Ramos (cell line): ENCODE measurements around the gene FAM20A.

Source experiments
- in situ Hi-C: fragments of 300-500 bp; cut with MboI; formaldehyde crosslinking; loops from one replicate; pipeline ENCODE4 v1.14.3; 2022; ENCODE audit warnings: low sequenced_read_pairs; ENCODE audit not compliant: unreplicated experiment

The FAM20A gene

GRCh38 chr17:68611353-68612208, 10.4 kb upstream of the FAM20A start:
- in situ Hi-C loops: no loop called here

- in situ Hi-C loops: no loop called here
Observed at GRCh38 chr17:68610554-68610953, 9.4 kb upstream of the FAM20A start.

GRCh38 chr17:68608515-68609130, 7.5 kb upstream of the FAM20A start:
- in situ Hi-C loops: no loop called here

- in situ Hi-C loops: no loop called here
Observed at GRCh38 chr17:68606451-68607307, 5.5 kb upstream of the FAM20A start.

- in situ Hi-C loops: no loop called here
Observed at GRCh38 chr17:68605914-68606313, 4.7 kb upstream of the FAM20A start.

GRCh38 chr17:68603656-68604055, 2.5 kb upstream of the FAM20A start:
- in situ Hi-C loops: no loop called here

GRCh38 chr17:68603027-68603426, 1.9 kb upstream of the FAM20A start:
- in situ Hi-C loops: no loop called here

GRCh38 chr17:68602289-68602688, 1.1 kb upstream of the FAM20A start:
- in situ Hi-C loops: no loop called here

GRCh38 chr17:68601565-68602288, 560 bp upstream of the FAM20A start:
- in situ Hi-C loops: no loop called here

- in situ Hi-C loops: no loop called here
Observed at GRCh38 chr17:68600067-68600930, 868 bp downstream of the FAM20A start.

GRCh38 chr17:68599552-68600066, 1.6 kb downstream of the FAM20A start:
- in situ Hi-C loops: no loop called here

- in situ Hi-C loops: no loop called here
Observed at GRCh38 chr17:68599091-68599490, 2.1 kb downstream of the FAM20A start.

GRCh38 chr17:68598545-68598961, 2.6 kb downstream of the FAM20A start:
- in situ Hi-C loops: no loop called here

GRCh38 chr17:68598074-68598473, 3.1 kb downstream of the FAM20A start:
- in situ Hi-C loops: no loop called here

GRCh38 chr17:68596411-68596945, 4.7 kb downstream of the FAM20A start:
- in situ Hi-C loops: no loop called here

GRCh38 chr17:68595986-68596385, 5.2 kb downstream of the FAM20A start:
- in situ Hi-C loops: no loop called here

- in situ Hi-C loops: no loop called here
Observed at GRCh38 chr17:68595496-68595895, 5.7 kb downstream of the FAM20A start.

- in situ Hi-C loops: no loop called here
Observed at GRCh38 chr17:68594552-68594951, 6.6 kb downstream of the FAM20A start.
